Endothelial cell of umbilical vein (primary cell): ENCODE results near the gene RBP4. TPM values are rescaled to one million over a fixed set of nuclear protein-coding genes. Genes with fewer than 3 reads are reported as not detected.

Experiments
- BruUV-seq: library from RNA; stranded (reverse); fragments of 400-500 nt; replicated peaks from 2 replicates; lab custom pipeline; 2021; lab: Mats Ljungman, UMichigan
- CTCF ChIA-PET: fragments of 300-600, 350-600 bp; sonication (Branson Sonifier 250); formaldehyde crosslinking; loops from one replicate; lab custom pipeline; 2021; ENCODE audit warnings: antibody characterized with exemption, inconsistent platforms; lab: Charles Lee
- POLR2A ChIA-PET: fragments of 300-600, 350-600 bp; sonication (Branson Sonifier 250); formaldehyde crosslinking; loops from one replicate; lab custom pipeline; 2021; ENCODE audit warnings: antibody characterized with exemption, inconsistent platforms; lab: Charles Lee
- DNase-seq: peaks from one replicate; pipeline ENCODE4 v3.0.0-alpha.2; 2011; ENCODE audit warnings: low read depth, low spot score
- FAIRE-seq: peaks from 2 replicates; lab custom pipeline; 2011; peaks lifted over from hg19 to GRCh38; lab: Jason Lieb, UNC
- H2AFZ ChIP-seq: 2 replicates; pipeline ENCODE4 v1.6.0; 2012; ENCODE audit warnings: low read depth, low read length, control low read depth, inconsistent platforms
- H3K27ac ChIP-seq: 2 replicates; pipeline ENCODE4 v1.5.1; 2011; ENCODE audit warnings: low read depth, mild to moderate bottlenecking, control low read depth, low read length, moderate library complexity; ENCODE audit not compliant: insufficient read depth
- H3K27me3 ChIP-seq, 2 experiments: 2 replicates each; pipeline versions ENCODE4 v1.6.0 to v1.6.1; 2011; ENCODE audit warnings: low read length in 2 of 2, mixed read lengths in 1 of 2; ENCODE audit not compliant: control insufficient read depth in 2 of 2, insufficient read depth in 2 of 2
- H3K36me3 ChIP-seq, 2 experiments: 2 replicates in 1 of 2; 3 replicates in 1 of 2; pipeline ENCODE4 v1.5.1; 2011; ENCODE audit warnings: low read length in 2 of 2, mild to moderate bottlenecking in 1 of 2, moderate library complexity in 1 of 2; ENCODE audit not compliant: control insufficient read depth in 2 of 2, insufficient read depth in 2 of 2; ENCODE audit errors: extremely low read depth in 1 of 2
- H3K4me1 ChIP-seq: 3 replicates; pipeline ENCODE4 v1.5.1; 2011; ENCODE audit warnings: mild to moderate bottlenecking, low read length; ENCODE audit not compliant: control insufficient read depth, insufficient read depth; ENCODE audit errors: extremely low read depth
- H3K4me2 ChIP-seq: 2 replicates; pipeline ENCODE4 v1.6.1; 2011; ENCODE audit warnings: low read length, control low read depth, mixed read lengths; ENCODE audit not compliant: insufficient read depth
- H3K4me3 ChIP-seq, 3 experiments: fragments of 200-600 bp in 1 of 3; sonication (generic), shearing (Covaris generic) in 1 of 3; replicated peaks in 1 of 3; 2 replicates each; pipeline ENCODE4 v1.5.1; 2011 to 2016; ENCODE audit warnings: control low read depth in 3 of 3, low read length in 3 of 3, mild to moderate bottlenecking in 2 of 3, inconsistent platforms in 1 of 3, low read depth in 1 of 3, moderate library complexity in 1 of 3; ENCODE audit not compliant: insufficient read depth in 1 of 3
- H3K79me2 ChIP-seq: 2 replicates; pipeline ENCODE4 v1.6.0; 2012; ENCODE audit warnings: low read length, inconsistent platforms; ENCODE audit not compliant: control insufficient read depth, insufficient read depth
- H3K9ac ChIP-seq: replicated peaks from 2 replicates; pipeline ENCODE3; 2011; ENCODE audit warnings: low read length, control low read depth; ENCODE audit not compliant: insufficient read depth; ENCODE audit errors: extremely low read depth
- H3K9me1 ChIP-seq: replicated peaks from 3 replicates; pipeline ENCODE4 v1.6.0; 2011; ENCODE audit warnings: mild to moderate bottlenecking, low read length; ENCODE audit not compliant: control insufficient read depth, insufficient read depth; ENCODE audit errors: extremely low read depth
- H3K9me3 ChIP-seq: replicated peaks from 2 replicates; pipeline ENCODE4 v1.5.1; 2012; ENCODE audit warnings: low read length, inconsistent platforms; ENCODE audit not compliant: control insufficient read depth, insufficient read depth
- H4K20me1 ChIP-seq: replicated peaks from 2 replicates; pipeline ENCODE3; 2011; ENCODE audit warnings: mild to moderate bottlenecking, low read length; ENCODE audit not compliant: control insufficient read depth, insufficient read depth; ENCODE audit errors: extremely low read depth
- EZH2 ChIP-seq: IDR thresholded peaks from 2 replicates; pipeline ENCODE4 v1.6.1; 2012; ENCODE audit warnings: borderline replicate concordance, low read depth, mild to moderate bottlenecking, moderate library complexity, low read length, inconsistent platforms; ENCODE audit not compliant: severe bottlenecking
- FOS ChIP-seq: IDR thresholded peaks from 2 replicates; pipeline ENCODE4 v1.6.1; 2011; ENCODE audit warnings: mild to moderate bottlenecking, low read length, moderate library complexity, borderline replicate concordance; ENCODE audit not compliant: insufficient read depth
- GATA2 ChIP-seq: IDR thresholded peaks from 2 replicates; pipeline ENCODE4 v1.7.0; 2011; ENCODE audit warnings: low read depth, mild to moderate bottlenecking, moderate library complexity, mixed read lengths, low read length; ENCODE audit not compliant: insufficient read length, insufficient read depth
- JUN ChIP-seq: IDR thresholded peaks from 2 replicates; pipeline ENCODE4 v1.6.1; 2011; ENCODE audit warnings: borderline replicate concordance, low read depth; ENCODE audit not compliant: insufficient read length, insufficient read depth
- MYC ChIP-seq: IDR thresholded peaks from one replicate; pipeline ENCODE4 v1.6.1; 2011; ENCODE audit warnings: mild to moderate bottlenecking, low read depth, low read length
- POLR2A ChIP-seq: IDR thresholded peaks from 2 replicates; pipeline ENCODE4 v1.6.1; 2012; ENCODE audit warnings: low read depth, mild to moderate bottlenecking, control low read depth, low read length
- POLR2AphosphoS5 ChIP-seq: IDR thresholded peaks from 2 replicates; pipeline ENCODE4 v1.6.1; 2012; ENCODE audit warnings: low read depth, mild to moderate bottlenecking, control low read depth, low read length, moderate library complexity; ENCODE audit not compliant: insufficient read depth
- dilution Hi-C: fragments of 300-500 bp; cut with MboI; formaldehyde crosslinking; loops from one replicate; pipeline ENCODE4 v1.15.0; 2019; ENCODE audit warnings: low sequenced_read_pairs; ENCODE audit not compliant: extremely low pct_ligation_motif_present
- intact Hi-C: fragments of 100-400 bp; cut with micrococcal nuclease; formaldehyde crosslinking; loops from one replicate; pipeline ENCODE4 v1.10.0; 2022
- polyA plus RNA-seq, 4 experiments: library from polyadenylated mRNA; depleted of rRNA in 3 of 4; stranded (reverse) in 3 of 4; unstranded in 1 of 4; fragments of >200 nt; gene quantifications; 2 replicates each; pipeline versions ENCODE4 v1.2.1 to v1.2.3, GENCODE V29; 2011 to 2012; ENCODE audit warnings: missing spikeins in 1 of 4
- total RNA-seq: library from RNA; stranded (reverse); gene quantifications from 2 replicates; pipeline ENCODE4 v1.2.3, GENCODE V29; 2021
- TF ChIP-seq, protein P1 (sequence below): IDR thresholded peaks from 2 replicates; pipeline ENCODE4 v1.6.1; 2011; ENCODE audit not compliant: insufficient read depth, insufficient read length
- TF ChIP-seq, protein P2 (sequence below), 2 donors: IDR thresholded peaks; 1 replicate in 1 of 2; 2 replicates in 1 of 2; pipeline ENCODE4 v1.5.1; 2011; ENCODE audit warnings: low read length in 2 of 2, mild to moderate bottlenecking in 2 of 2, moderate library complexity in 2 of 2, control low read depth in 1 of 2, inconsistent platforms in 1 of 2, low read depth in 1 of 2; ENCODE audit not compliant: insufficient read depth in 1 of 2; ENCODE audit errors: extremely low read depth in 1 of 2

The RBP4 gene
- total and polyA plus RNA-seq, 2 donors (not counting 3 experiments of a cell fraction or from before 2014, with no cell fraction given): not detected

DNA sequence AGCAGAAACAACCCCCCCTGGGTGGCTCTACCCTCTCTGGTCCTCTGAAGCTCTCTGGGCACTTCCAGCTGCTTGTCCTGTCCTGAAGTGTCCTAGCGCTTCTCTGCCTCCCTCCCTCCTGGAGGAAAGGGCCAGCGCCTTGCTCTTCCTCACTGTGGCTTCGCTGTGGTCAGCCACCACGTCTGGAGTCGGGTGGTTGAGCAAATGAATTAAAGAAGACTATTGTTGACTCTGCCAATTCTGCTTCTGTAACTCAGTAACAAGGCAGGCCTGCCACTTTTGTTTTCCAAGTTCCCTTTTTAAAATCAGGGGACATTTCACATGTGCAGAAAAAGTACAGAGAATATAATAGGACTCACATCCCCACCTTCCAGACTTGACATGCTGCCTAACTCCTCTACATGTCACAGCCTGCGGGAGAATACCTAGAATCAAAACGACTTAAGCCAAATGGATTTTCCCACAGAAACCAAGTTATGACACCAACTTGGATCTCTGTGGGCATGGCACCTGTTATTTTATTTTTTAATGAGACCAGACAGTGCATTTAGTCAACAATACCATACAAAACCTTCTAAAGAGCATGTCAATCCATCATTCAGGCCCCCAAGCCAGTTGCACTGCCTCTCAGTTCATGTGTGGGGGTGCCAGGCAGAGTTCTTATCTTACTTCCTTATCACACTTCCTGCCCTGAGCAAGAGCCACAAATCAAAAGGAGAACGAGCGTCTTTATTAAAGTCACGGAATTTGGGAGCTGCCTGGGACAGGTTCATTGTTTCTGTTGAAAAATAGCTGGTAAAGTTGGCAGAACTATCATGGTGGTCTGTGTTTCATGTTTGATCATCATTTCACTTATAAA lies 27.8 kb downstream of the RBP4 start:
- peaks cover 29% of the 10 kb centered on the region in 2 experiments for H3K27me3 ChIP-seq
- dilution Hi-C loops: no loop called here
- H3K9me1 ChIP-seq: no peaks in the 10 kb centered on the region
- no peaks in the 10 kb centered on the region for H3K9me3 ChIP-seq
- intact Hi-C loops: no loop called here
- H3K4me1 ChIP-seq: peaks cover 3% of the 10 kb centered on the region
- no peak overlapping the region for H3K27ac ChIP-seq
- H3K4me2 ChIP-seq: no peak overlapping the region
- no peaks in the 10 kb centered on the region for H3K36me3 ChIP-seq
- no peak overlapping the region for H3K4me3 ChIP-seq
- ChIA-PET POLR2A (no interaction called here), CTCF (interaction anchor here (1.3 kb wide), 1 partner anchor 10 kb away, joined by 3 read pairs; no protein-coding TSS in a partner anchor)
- DNase-seq: no peak
- no peak for FAIRE-seq
- H2AFZ ChIP-seq: no peak overlapping the region
- H4K20me1 ChIP-seq: no peaks in the 10 kb centered on the region
- no TSS peak for BruUV-seq
- H3K9ac ChIP-seq: no peak overlapping the region
- no peaks in the 10 kb centered on the region for H3K79me2 ChIP-seq
- TF ChIP-seq GATA2: peak; percentile 71
- TF ChIP-seq, protein P1, sequence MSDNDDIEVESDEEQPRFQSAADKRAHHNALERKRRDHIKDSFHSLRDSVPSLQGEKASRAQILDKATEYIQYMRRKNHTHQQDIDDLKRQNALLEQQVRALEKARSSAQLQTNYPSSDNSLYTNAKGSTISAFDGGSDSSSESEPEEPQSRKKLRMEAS: no peak
- peak; percentile 46 for TF ChIP-seq EZH2

DNA sequence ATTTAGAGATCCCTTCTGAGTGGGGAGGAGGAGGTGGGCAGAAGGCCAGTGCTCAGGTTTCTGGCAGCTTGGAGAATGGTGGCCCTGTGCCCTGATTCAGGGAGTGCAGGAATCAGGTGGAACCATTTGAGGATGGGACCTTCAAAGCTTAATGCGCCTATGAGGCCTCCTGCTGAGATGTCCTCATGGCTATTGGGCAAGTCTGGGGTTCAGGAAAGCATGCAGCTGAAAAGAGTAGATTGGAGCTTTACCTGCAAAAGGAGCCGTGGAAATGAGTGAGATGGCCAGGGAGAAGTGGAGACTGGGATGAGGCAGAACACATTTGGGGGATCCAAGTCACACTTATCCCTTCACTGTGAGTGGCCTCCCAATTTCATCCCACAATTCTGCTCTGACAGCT lies 28.4 kb downstream of the RBP4 start:
- no peak overlapping the region for H2AFZ ChIP-seq
- dilution Hi-C loops: no loop called here
- H3K9me1 ChIP-seq: no peaks in the 10 kb centered on the region
- H3K9ac ChIP-seq: no peak overlapping the region
- H3K27ac ChIP-seq: no peak overlapping the region
- TF ChIP-seq POLR2A (no peak), MYC (no peak), FOS (no peak), EZH2 (no peak), JUN (no peak), GATA2 (no peak), POLR2AphosphoS5 (no peak)
- TF ChIP-seq, protein P1: no peak
- TF ChIP-seq, protein P2, sequence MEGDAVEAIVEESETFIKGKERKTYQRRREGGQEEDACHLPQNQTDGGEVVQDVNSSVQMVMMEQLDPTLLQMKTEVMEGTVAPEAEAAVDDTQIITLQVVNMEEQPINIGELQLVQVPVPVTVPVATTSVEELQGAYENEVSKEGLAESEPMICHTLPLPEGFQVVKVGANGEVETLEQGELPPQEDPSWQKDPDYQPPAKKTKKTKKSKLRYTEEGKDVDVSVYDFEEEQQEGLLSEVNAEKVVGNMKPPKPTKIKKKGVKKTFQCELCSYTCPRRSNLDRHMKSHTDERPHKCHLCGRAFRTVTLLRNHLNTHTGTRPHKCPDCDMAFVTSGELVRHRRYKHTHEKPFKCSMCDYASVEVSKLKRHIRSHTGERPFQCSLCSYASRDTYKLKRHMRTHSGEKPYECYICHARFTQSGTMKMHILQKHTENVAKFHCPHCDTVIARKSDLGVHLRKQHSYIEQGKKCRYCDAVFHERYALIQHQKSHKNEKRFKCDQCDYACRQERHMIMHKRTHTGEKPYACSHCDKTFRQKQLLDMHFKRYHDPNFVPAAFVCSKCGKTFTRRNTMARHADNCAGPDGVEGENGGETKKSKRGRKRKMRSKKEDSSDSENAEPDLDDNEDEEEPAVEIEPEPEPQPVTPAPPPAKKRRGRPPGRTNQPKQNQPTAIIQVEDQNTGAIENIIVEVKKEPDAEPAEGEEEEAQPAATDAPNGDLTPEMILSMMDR (IDR thresholded peaks at IDR 0.05; ENCODE audit: extremely low read depth in 1 of 2, insufficient read depth in 1 of 2, low read depth in 1 of 2, low read length in 2 of 2): no peak
- DNase-seq (no peak), FAIRE-seq (no peak)
- H3K36me3 ChIP-seq: no peaks in the 10 kb centered on the region
- H4K20me1 ChIP-seq: no peaks in the 10 kb centered on the region
- H3K9me3 ChIP-seq: no peaks in the 10 kb centered on the region
- no TSS peak for BruUV-seq
- H3K4me1 ChIP-seq: peaks cover 3% of the 10 kb centered on the region
- intact Hi-C loops: no loop called here
- H3K4me3 ChIP-seq: no peak overlapping the region
- CTCF ChIA-PET: interaction anchor here (1.3 kb wide), 1 partner anchor 9 kb away, joined by 3 read pairs; no protein-coding TSS in a partner anchor
- peaks cover 36% of the 10 kb centered on the region in 2 experiments for H3K27me3 ChIP-seq
- H3K4me2 ChIP-seq: no peak overlapping the region
- no peaks in the 10 kb centered on the region for H3K79me2 ChIP-seq
- POLR2A ChIA-PET: no interaction called here
